Measurements from ENCODE around the gene ENO1.

ENO1 gene

DNA sequence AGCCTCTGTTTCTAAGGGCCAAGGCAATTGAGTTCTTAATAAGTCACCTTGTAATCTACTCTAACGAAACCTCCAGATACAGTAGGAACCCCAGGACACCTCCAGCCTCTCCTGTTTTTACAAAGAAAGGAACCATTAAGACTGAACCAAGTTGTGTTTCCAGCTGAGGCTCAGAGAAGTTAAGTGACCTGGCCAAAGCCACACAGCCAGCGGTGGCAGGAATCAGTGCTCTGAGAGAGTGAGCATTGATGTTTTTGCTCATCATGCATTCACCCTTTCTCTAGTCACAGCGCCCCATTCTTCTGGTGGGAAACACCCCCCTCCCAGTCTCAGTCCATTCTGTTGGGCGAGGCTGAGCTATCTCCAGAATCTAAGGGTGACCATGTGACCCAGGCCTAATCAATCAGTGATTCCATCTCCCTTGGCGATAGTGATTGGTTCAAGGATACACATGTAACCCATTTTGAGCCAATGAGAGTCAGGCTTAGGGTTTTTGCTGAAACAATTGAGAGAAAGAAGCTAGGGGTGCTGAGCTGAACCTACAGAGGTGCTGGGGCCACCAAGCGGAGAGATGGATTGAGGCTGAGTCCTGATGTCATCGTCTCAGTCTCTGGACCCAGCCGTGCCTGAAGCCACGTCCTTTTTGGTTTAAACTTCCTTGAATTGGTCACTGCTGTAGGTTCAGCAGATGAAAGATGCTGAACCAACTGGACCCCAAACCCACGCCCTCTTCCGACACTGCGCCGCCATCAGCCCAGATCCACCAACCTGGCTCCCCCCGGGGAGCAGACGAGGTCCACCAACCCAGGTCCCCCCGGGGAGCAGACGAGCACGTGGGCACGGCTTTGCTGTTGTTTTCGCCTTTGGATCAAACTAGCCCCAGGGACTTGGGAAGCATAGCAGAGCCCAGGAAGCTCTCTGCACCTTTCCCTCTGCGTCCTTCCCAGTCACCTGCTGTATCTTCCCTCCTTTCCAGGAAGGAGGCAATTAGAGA is 33.1 kb downstream of the ENO1 start:
- TF ChIP-seq GATA3 (IDR thresholded peaks at IDR 0.05; ENCODE audit: low read depth, low read length) (no peak), GATA2 (IDR thresholded peaks at IDR 0.05; ENCODE audit: low read depth, low read length) (peak; percentile 48; the same call in 1 of the 2 replicates)

DNA sequence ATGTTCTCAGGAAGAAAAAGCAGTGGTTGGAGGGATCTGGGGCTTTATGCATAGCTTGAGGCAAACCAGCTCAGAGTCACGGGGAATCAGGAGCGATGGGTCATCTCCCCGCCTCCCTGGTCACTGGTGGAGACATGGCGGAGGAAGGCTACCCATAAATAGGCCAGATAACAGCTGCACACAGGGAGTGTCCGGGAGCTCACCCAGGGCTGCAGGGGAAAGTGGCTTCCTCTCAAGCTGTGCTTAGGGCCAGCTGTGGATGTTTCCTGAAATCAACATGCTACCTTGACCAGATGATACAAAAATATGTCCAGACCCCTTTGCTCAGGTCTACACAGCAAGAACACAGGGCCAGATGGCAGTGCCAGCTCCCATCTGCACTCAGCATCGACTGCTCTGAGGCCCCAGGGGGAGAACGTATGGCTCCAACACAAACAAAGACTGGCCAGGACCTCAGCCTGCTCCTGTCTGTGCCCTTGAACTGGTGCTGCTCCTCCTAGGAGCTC is 33.9 kb downstream of the ENO1 start:
- TF ChIP-seq GATA3 (IDR thresholded peaks at IDR 0.05; ENCODE audit: low read depth, low read length) (no peak), GATA2 (IDR thresholded peaks at IDR 0.05; ENCODE audit: low read depth, low read length) (peak; percentile 26; the same call in 1 of the 2 replicates)

DNA sequence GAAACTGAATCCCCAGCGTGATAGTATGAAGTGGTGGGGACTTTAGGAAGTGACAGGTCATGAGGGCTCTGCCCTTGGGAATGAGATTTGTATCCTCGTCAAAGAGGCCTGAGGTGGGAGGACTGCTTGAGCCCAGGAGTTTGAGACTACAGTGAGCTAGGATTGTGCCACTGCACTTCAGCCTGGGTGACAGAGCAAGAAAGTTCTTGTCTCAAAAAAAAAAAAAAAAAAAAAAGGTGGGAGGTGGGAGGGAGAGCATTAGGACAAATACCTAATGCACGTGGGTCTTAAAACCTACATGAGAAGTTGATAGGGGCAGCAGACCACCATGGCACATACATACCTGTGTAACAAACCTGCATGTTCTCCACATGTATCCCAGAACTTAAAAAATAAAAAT is 37.1 kb downstream of the ENO1 start:
- TF ChIP-seq GATA2 (IDR thresholded peaks at IDR 0.05; ENCODE audit: low read depth, low read length) (no peak), GATA3 (IDR thresholded peaks at IDR 0.05; ENCODE audit: low read depth, low read length) (no peak)

DNA sequence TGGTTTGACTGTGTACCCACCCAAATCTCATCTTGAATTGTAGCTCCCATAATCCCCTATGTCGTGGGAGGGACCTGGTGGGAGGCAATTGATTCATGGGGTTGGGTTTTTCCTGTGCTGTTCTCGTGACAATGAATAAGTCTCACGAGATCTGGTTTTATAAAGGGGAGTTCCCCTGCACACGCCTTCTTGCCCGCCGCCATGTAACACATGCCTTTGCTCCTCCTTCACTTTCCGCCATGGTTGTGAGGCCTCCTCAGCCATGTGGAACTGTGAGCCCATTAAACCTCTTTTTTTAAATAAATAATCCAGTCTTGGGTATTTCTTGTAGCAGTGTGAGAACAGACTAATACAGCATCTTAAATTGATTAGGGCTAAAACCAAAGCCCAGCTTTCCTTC is 38.5 kb downstream of the ENO1 start:
- TF ChIP-seq GATA3 (IDR thresholded peaks at IDR 0.05; ENCODE audit: low read depth, low read length) (no peak), GATA2 (IDR thresholded peaks at IDR 0.05; ENCODE audit: low read depth, low read length) (no peak)

DNA sequence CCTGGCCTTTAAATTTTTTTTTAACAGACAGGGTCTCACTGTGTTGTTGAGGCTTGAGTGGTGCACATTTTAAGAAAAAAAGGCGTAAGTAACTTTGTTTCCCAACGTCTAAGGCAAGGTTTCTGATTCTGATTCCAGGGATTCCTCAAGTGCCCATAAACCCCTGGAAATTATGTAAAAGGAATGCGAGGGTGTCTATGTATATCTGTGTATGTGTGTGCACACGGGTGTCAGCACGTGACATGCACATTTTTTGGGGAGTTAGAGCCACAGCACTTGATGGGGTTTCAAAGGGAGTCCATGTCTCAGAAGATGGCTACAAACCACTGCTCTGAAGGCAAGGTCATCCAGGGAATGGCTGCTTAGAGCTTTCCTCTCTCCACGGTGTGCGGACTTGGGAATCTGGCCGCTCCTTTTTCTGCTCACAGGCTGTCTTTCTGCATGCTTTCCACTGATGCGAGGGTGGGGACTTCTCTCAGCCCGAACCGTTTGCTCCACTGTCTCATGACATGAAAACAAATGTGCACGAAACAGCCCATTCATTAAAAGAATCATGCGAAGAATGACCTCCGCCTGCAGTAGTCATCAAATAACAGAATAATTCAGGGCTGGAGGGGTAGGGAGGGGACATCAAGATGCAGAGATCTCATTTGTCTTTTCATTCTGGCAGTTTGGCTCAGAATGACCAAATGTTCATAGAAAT is 42.4 kb downstream of the ENO1 start:
- no peak for TF ChIP-seq GATA2 (IDR thresholded peaks at IDR 0.05; ENCODE audit: low read depth, low read length)

DNA sequence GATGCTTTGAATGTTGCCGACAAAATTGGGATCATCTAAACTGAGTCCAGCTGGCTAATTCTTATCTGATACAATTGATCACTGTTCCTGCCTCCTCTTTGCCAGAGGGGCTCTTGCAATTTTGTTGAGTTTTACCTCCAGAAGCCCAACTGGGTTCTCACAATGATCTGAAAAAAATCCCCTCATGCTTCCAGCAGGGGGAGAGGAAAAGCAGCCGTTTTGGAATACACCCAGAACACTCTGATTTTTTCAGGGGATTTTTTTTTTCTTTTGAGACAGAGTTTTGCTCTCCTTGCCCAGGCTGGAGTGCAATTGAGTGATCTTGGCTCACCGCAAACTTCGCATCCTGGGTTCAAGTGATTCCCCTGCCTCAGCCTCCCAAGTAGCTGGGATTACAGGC is 47.1 kb downstream of the ENO1 start:
- TF ChIP-seq GATA2 (IDR thresholded peaks at IDR 0.05; ENCODE audit: low read depth, low read length) (no peak), GATA3 (IDR thresholded peaks at IDR 0.05; ENCODE audit: low read depth, low read length) (no peak)

DNA sequence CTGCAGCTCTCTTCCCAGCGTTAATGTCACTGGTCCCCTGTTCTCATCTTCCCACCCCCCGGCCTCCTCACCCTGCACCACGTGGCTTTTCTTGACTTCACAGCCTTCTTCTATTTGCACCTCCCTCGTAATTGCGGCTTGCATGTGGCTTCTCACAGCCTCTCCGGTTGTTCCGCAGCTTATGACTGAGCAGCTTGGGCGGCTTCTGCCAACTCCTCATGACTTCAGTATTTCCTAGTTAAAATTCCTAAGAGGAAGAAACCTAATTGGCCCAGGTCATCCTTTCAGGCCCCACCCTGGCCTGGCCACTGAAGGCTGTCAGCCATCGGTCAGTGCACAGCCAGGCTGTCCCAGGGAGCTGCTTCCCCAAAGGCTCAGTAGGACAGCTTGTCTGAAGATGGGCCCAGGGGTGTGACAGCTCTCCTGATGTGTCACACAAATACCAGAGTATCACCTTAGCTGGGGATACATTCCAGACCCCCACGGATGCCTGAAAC is 52.5 kb downstream of the ENO1 start:
- no peak for TF ChIP-seq GATA2 (IDR thresholded peaks at IDR 0.05; ENCODE audit: low read depth, low read length)
- TF ChIP-seq GATA3 (IDR thresholded peaks at IDR 0.05; ENCODE audit: low read depth, low read length) = no peak

DNA sequence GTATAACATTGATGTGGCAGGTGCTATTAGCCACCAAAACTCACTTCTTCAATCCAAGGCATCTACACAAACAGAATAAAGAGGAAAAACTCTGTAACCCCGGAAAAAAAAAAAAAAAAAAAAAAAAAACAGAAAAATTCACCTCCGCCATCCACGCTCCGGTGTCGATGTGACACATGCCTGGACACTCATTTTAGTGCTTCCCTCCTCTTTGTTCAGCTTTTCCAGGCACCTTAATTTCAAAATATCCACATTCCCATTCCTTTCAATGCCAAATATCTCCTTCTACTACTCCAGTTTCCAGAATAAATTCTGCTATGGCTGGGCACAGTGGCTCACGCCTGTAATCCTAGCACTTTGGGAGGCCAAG is 55.2 kb downstream of the ENO1 start:
- TF ChIP-seq GATA3 (IDR thresholded peaks at IDR 0.05; ENCODE audit: low read depth, low read length) = no peak
- no peak for TF ChIP-seq GATA2 (IDR thresholded peaks at IDR 0.05; ENCODE audit: low read depth, low read length)

DNA sequence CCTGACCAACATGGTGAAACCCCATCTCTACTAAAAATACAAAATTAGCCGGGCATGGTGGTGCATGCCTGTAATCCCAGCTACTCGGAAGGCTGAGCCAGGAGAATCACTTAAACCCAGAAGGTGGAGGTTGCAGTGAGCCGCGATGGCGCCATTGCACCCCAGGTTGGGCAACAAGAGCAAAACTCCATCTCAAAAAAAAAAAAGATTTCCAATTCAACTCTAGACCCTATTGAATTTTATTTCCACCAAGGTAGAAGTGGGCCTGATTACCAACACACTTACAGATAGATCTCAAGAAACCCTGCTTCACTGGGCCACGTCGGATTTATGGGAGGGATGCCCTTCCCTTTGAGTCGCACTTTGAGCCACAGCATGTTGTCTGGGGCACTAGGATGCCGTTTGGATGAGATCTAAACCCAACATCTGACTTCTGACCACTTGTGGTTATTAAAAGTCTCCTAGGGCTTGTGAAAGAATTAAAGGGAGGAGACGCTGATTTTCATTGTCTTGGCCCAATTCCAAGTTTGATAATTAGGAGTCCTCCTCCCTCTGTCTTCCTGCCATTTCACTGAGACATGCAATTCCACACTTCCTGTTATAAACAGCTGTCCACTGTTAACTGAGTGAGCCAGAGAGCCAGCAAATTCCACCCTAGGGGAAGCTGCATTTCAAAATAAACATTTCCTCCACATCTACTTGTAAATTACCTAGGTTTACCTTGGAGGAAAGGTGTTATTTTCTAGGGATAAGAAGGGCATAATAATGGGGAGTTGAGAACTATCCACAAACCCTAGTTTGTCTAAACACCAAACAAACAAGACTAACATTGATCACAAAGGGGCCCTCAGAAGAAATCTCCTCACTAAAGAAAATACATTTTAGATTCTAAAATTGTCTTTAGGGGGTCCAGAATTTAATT is 55.9 kb downstream of the ENO1 start:
- TF ChIP-seq GATA2 (IDR thresholded peaks at IDR 0.05; ENCODE audit: low read depth, low read length) (no peak), GATA3 (IDR thresholded peaks at IDR 0.05; ENCODE audit: low read depth, low read length) (no peak)

DNA sequence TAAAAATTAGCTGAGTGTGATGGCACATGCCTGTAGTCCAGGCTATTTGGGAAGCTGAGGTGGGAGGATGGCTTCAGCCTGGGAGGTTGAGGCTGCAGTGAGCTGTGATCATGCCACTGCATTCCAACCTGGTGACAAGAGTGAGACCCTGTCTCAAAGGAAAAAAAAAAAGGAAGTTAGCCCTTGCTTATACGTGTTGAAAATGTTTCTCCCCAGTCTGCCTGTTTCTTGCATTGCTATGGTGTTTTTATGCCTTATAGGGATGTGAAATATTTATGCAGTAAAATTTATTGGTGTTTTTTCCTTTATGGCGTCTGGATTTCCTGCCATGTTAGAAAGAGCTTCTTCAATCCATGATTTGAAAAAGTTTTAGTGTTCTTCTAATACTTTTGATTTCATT is 57.4 kb downstream of the ENO1 start:
- TF ChIP-seq GATA2 (IDR thresholded peaks at IDR 0.05; ENCODE audit: low read depth, low read length) = no peak
- TF ChIP-seq GATA3 (IDR thresholded peaks at IDR 0.05; ENCODE audit: low read depth, low read length) = no peak

DNA sequence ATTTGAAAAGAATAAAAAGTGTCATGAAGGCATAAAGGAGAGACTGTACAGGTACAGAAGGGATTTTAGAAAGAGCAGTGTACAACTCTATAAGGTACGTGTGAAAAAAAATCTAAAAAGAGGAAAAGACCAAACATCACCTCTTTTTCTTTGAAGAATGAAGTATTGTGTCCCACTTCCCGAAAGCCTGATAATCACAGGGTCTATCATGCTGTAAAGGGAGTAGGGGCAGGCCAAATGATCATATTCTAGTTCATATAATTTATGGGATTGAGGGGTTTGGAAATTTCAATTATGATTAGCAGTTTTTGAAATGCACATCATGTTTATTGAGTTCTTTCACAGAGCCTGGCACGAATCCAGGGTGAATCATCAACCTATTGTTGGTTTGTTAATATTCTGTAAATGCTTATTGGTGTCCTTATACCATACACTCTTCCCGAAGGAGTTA is 60.1 kb downstream of the ENO1 start:
- TF ChIP-seq GATA3 (IDR thresholded peaks at IDR 0.05; ENCODE audit: low read depth, low read length) (no peak), GATA2 (IDR thresholded peaks at IDR 0.05; ENCODE audit: low read depth, low read length) (no peak)

DNA sequence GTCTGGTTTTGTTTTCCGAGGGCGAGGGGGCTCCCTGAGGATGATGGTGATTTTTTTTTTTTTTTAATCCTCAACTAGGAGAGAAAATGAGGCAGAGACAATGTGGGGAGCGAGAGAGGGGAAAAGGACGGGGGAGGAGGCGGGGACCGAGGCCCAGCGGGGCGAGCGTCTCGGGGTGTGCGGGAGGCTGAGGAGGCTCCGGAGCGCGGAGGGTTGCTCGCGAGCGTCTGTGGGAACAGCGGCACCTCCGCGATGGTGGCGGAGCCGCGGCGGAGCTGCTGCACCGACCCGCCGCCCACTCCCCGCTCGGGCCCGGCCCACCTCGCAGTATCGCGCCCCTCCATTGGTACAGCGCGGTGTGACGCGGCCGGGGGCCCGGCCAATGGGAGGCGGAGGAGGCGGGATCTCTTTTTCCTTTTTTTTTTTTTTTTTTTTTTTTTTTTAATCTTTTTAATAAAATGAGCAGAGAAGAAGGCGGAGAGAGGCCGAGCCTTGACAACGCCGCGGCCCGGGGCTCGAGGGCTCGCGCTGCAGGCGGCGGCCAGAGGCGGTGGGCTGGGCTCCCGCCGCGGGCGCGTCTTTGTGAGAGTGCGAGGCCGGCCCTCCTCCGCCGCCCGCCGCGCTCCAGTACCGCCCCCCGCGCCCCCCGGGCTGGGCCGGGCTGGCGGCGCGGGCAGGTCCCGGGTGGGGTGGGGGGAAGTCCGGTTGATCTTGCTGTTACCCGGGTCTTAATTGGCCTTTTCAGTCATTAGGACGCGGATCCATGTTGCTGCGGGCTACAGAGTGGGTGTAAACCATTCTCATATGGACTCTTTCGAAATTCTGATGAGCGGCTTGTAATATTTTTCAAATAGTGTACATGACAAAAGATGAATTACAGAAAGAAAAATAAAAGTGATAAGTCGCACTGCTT is 60.8 kb downstream of the ENO1 start, which contains the start of gene RERE:
Gene RERE (minus strand): TSS at position 229 of the 913 bp plus-strand sequence.
- TF ChIP-seq GATA2 (IDR thresholded peaks at IDR 0.05; ENCODE audit: low read depth, low read length) (0 out of 2 replicates have a peak, but pooled peaks have one; percentile 27), GATA3 (IDR thresholded peaks at IDR 0.05; ENCODE audit: low read depth, low read length) (no peak)

All from SH-SY5Y (cell line).